ENCODE data around the gene MARCHF6. TPM values are rescaled to one million over a fixed set of nuclear protein-coding genes. Genes with fewer than 3 reads are reported as not detected.

Gene MARCHF6
- total and polyA plus RNA-seq, 9 of the 15 experiments (the other 6 are each of a cell fraction or from before 2014, with no cell fraction given): 74.1 to 456 (median 116) TPM

- TF ChIP-seq UBTF (IDR thresholded peaks at IDR 0.05; ENCODE audit: borderline replicate concordance in 1 of 2, low read depth in 2 of 2, low read length in 2 of 2) (no peak), ZNF282 (CRISPR knock-in tag; IDR thresholded peaks at IDR 0.05) (no peak), MBD2 (IDR thresholded peaks at IDR 0.05; ENCODE audit: borderline replicate concordance, low read depth) (no peak), HMGXB4 (CRISPR knock-in tag; IDR thresholded peaks at IDR 0.05) (no peak), ZNF407 (IDR thresholded peaks at IDR 0.05; ENCODE audit: low read depth) (no peak), KDM4B (IDR thresholded peaks at IDR 0.05; ENCODE audit: borderline replicate concordance in 2 of 2, low read depth in 1 of 2) (no peak), SOX6 (IDR thresholded peaks at IDR 0.05) (no peak), ZNF436 (CRISPR knock-in tag; IDR thresholded peaks at IDR 0.05) (no peak)
Observed at GRCh38 chr5:10317825-10318682, 35.4 kb upstream of the MARCHF6 start (continued).
